ENCODE results near the gene ZNF613. TPM values are rescaled to one million over a fixed set of nuclear protein-coding genes. Genes with fewer than 3 reads are reported as not detected.
"Not testable (repeated sequence)": the region's sequence is repeated elsewhere in the genome, so short reads cannot be mapped to it uniquely, and the experiment has no call there.

ZNF613 gene
- total RNA-seq, 6 experiments from 2014 or later, result 0.87 to 2.7 (median 2.2) TPM

DNA sequence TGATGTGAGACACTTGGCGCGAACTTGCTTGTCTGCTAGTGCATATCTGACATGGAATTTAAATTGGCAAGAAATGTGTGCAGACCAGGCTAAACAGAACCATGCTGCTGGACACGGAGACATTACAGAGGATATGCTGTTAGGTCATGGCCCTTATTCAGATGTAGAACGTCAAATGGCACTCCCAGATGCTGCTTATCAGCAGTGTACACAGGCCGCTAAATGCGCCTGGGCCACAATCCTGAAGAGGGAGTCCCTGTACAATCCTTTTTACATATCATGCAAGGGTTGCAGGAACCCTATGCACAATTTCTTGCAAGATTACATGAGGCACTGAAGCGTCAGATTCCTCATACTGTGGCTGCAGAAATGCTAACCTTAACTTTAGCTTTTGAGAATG lies 50.1 kb downstream of the ZNF613 start:
- ATAC-seq (no peak), DNase-seq (no peak)
- Histone ChIP-seq H3K4me3 (no peak overlapping the region), H3K36me3 (peaks cover 0 to 26% (median 11%) of the 10 kb centered on the region in 4 donors), H3K4me1 (no peaks in the 10 kb centered on the region), H3K27ac (no peak overlapping the region), H3K27me3 (no peaks in the 10 kb centered on the region), H3K9me3 (peaks cover 7 to 52% (median 27%) of the 10 kb centered on the region in 4 donors)
- intact Hi-C loops (cut with DNase I), result no loop called here
- TF ChIP-seq, protein P1, sequence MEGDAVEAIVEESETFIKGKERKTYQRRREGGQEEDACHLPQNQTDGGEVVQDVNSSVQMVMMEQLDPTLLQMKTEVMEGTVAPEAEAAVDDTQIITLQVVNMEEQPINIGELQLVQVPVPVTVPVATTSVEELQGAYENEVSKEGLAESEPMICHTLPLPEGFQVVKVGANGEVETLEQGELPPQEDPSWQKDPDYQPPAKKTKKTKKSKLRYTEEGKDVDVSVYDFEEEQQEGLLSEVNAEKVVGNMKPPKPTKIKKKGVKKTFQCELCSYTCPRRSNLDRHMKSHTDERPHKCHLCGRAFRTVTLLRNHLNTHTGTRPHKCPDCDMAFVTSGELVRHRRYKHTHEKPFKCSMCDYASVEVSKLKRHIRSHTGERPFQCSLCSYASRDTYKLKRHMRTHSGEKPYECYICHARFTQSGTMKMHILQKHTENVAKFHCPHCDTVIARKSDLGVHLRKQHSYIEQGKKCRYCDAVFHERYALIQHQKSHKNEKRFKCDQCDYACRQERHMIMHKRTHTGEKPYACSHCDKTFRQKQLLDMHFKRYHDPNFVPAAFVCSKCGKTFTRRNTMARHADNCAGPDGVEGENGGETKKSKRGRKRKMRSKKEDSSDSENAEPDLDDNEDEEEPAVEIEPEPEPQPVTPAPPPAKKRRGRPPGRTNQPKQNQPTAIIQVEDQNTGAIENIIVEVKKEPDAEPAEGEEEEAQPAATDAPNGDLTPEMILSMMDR (IDR thresholded peaks at IDR 0.05), result no peak
- WGBS (ENCODE audit: insufficient coverage, low coverage, low lambda C conversion rate, missing lambda C conversion rate), result 80% methylated on average over 7 of the region's 7 CpGs

DNA sequence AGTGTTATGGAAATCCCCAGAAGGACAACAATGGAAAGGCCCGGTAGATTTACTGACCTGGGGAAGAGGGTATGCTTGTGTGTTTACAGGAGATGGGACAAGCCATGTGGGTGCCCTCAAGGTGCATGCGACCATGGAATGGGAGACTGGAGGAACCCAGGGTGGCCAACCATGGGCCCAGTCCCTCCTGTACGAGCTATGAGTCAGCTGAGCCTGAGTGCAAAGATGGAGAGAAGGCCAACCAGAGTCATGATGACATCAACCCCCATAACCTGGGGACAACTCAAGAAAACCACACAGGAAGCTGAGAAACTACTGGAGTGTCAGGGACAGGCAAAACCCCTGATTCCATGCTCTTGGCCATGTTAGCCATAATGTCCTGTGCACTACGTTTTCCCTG lies 51.6 kb downstream of the ZNF613 start:
- intact Hi-C loops (cut with DNase I), result no loop called here
- no peaks in the 10 kb centered on the region for H3K27me3 ChIP-seq
- DNase-seq (no peak), ATAC-seq (no peak)
- H3K27ac ChIP-seq, result no peak overlapping the region
- WGBS (ENCODE audit: insufficient coverage, low coverage, low lambda C conversion rate, missing lambda C conversion rate), result 93% methylated on average over 3 of the region's 4 CpGs
- no peaks in the 10 kb centered on the region for H3K4me1 ChIP-seq
- H3K4me3 ChIP-seq, result no peak overlapping the region
- TF ChIP-seq, protein P1 (IDR thresholded peaks at IDR 0.05), result no peak
- no peak for TF ChIP-seq POLR2A (IDR thresholded peaks at IDR 0.05)
- peaks cover 2 to 44% (median 17%) of the 10 kb centered on the region in 4 donors for H3K9me3 ChIP-seq
- peaks cover 0 to 10% (median 4%) of the 10 kb centered on the region in 4 donors for H3K36me3 ChIP-seq

DNA sequence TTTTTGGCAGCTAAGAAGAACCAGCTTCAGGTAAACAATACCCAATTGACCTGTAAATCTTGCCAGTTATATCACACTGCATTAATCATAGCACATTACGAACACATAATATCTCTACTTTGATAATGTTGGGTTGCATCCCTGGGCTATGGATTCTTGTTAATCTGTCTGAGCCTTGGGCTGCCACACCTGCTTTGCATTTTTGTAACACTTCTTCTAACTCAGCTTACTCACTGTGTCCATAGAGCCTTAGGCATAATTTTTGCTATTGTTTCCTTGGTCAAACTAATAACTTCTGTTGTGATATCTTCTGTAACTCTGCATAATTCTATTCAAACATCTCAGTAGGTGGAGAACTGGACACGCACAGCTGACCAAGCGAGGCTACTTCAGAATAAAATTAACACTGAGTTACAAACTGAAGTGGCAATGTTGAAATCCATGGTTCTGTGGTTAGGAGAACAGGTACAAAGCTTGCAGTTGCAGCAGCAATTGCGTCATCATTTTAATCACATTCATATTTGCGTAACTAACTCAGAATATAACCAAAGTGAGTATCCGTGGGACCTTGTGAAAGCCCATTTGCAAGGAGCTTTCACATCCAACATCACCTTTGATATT lies 53.0 kb downstream of the ZNF613 start:
- Histone ChIP-seq H3K27ac (no peak overlapping the region), H3K9me3 (peaks cover 0 to 41% (median 17%) of the 10 kb centered on the region in 4 donors), H3K4me1 (no peaks in the 10 kb centered on the region), H3K36me3 (peaks cover 0 to 5% (median 0%) of the 10 kb centered on the region in 4 donors), H3K4me3 (no peak overlapping the region), H3K27me3 (no peaks in the 10 kb centered on the region)
- intact Hi-C loops (cut with DNase I), result no loop called here
- WGBS (ENCODE audit: insufficient coverage, low coverage, low lambda C conversion rate, missing lambda C conversion rate), result 73% methylated on average over 6 of the region's 6 CpGs
- no peak for ATAC-seq
- no peak for DNase-seq
- TF ChIP-seq POLR2A (IDR thresholded peaks at IDR 0.05), result no peak
- TF ChIP-seq, protein P1 (IDR thresholded peaks at IDR 0.05), result no peak

DNA sequence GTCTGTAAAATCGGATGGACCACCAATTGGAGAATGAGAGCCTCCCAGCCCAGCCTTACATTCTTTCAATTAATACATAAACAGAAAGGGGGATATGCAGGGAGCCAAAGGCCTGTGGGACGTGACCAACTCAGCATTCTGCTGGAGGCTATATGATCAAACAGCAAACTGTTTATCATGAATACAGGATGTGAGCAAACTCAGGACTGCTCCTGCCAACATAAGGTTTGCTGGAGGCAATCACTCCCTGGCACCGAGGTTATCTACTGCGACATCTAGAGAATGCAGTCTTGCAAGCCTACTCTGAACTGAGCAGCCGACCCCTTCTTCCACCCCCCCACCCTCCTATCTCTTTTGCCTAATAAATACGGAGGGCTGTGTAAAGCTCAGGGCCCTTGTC lies 53.7 kb downstream of the ZNF613 start:
- ATAC-seq; intact Hi-C loops (cut with DNase I); DNase-seq; H3K36me3 ChIP-seq; H3K27ac ChIP-seq; H3K27me3 ChIP-seq; H3K4me1 ChIP-seq; H3K4me3 ChIP-seq: not testable (repeated sequence)
- peaks cover 0 to 36% (median 17%) of the 10 kb centered on the region in 4 donors for H3K9me3 ChIP-seq
- WGBS (ENCODE audit: insufficient coverage, low coverage, low lambda C conversion rate, missing lambda C conversion rate), result 95% methylated on average over 4 of the region's 6 CpGs

DNA sequence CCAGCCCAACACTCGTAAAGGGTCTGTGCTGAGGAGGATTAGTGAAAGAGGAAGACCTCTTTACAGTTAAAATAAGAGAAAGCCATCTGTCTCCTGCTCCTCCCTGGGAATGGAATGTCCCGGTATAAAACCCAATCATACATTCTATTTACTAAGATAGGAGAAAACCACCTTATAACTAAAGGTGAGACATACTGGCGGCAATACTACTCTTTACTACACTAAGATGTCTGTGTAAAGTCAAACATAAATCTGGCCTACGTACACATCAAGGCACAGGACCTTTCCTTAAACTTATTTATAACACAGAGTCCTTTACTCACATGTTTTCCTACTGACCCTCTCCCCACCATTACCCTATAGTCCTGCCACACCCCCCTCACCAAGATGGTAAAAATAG lies 56.1 kb downstream of the ZNF613 start:
- no peaks in the 10 kb centered on the region for H3K27me3 ChIP-seq
- no peak overlapping the region for H3K27ac ChIP-seq
- H3K36me3 ChIP-seq, result peaks cover 0 to 5% (median 0%) of the 10 kb centered on the region in 4 donors
- ATAC-seq, result no peak
- intact Hi-C loops (cut with DNase I), result no loop called here
- DNase-seq, result no peak
- no peaks in the 10 kb centered on the region for H3K4me1 ChIP-seq
- WGBS (ENCODE audit: insufficient coverage, low coverage, low lambda C conversion rate, missing lambda C conversion rate), result 100% methylated on average over 3 of the region's 4 CpGs
- TF ChIP-seq, protein P1 (IDR thresholded peaks at IDR 0.05), result no peak
- TF ChIP-seq POLR2A (IDR thresholded peaks at IDR 0.05), result no peak
- no peak overlapping the region for H3K4me3 ChIP-seq
- H3K9me3 ChIP-seq, result peaks cover 0 to 36% (median 18%) of the 10 kb centered on the region in 4 donors

Measured in right lobe of liver (tissue), 6 donors.